HEK293 (cell line): ENCODE measurements around the gene LYPD6B.

Source experiments
- CTCF ChIP-seq: fragments of 450-650 bp; formaldehyde crosslinking; IDR thresholded peaks from 2 replicates; pipeline ENCODE4 v1.5.1; 2016; ENCODE audit warnings: missing biosample characterization, missing genetic modification characterization
- MEIS1 ChIP-seq: sonication (generic); formaldehyde crosslinking; IDR thresholded peaks from 2 replicates; pipeline ENCODE4 v1.8.1; 2022; ENCODE audit warnings: missing genetic modification reagents, mild to moderate bottlenecking, borderline replicate concordance
- REST ChIP-seq: fragments of 450-650 bp; formaldehyde crosslinking; IDR thresholded peaks from 2 replicates; pipeline ENCODE4 v1.5.1; 2016; ENCODE audit warnings: missing biosample characterization, missing genetic modification characterization
- TCF7L2 ChIP-seq: IDR thresholded peaks from 2 replicates; pipeline ENCODE4 v1.6.1; 2011; ENCODE audit warnings: low read depth, mild to moderate bottlenecking, inconsistent platforms, low read length, moderate library complexity, borderline replicate concordance
- ZBTB49 ChIP-seq: fragments of 450-650 bp; formaldehyde crosslinking; IDR thresholded peaks from 2 replicates; pipeline ENCODE4 v1.5.1; 2016; ENCODE audit warnings: missing biosample characterization, missing genetic modification characterization, low read depth
- ZNF10 ChIP-seq: fragments of 450-650 bp; formaldehyde crosslinking; IDR thresholded peaks from 2 replicates; pipeline ENCODE4 v1.5.1; 2017; ENCODE audit warnings: missing biosample characterization, missing genetic modification characterization
- ZNF24 ChIP-seq: fragments of 450-650 bp; formaldehyde crosslinking; IDR thresholded peaks from 2 replicates; pipeline ENCODE4 v1.5.1; 2016; ENCODE audit warnings: missing biosample characterization, missing genetic modification characterization
- ZNF449 ChIP-seq: fragments of 450-650 bp; formaldehyde crosslinking; IDR thresholded peaks from 2 replicates; pipeline ENCODE4 v1.5.1; 2017; ENCODE audit warnings: missing biosample characterization, mild to moderate bottlenecking, missing genetic modification characterization, moderate library complexity
- ZNF629 ChIP-seq: fragments of 450-650 bp; formaldehyde crosslinking; IDR thresholded peaks from 2 replicates; pipeline ENCODE4 v1.5.1; 2017; ENCODE audit warnings: missing biosample characterization, missing genetic modification characterization

GRCh38 chr2:149143734-149144133 is 105.2 kb downstream of the LYPD6B start:
- TF ChIP-seq ZNF10 (tag by site-specific recombination) (no peak), ZNF629 (no peak), ZNF24 (tag by site-specific recombination) (no peak), ZNF449 (tag by site-specific recombination) (no peak), CTCF (no peak), TCF7L2 (no peak), REST (no peak), MEIS1 (CRISPR knock-in tag) (no peak), ZBTB49 (tag by site-specific recombination) (no peak)
